Measurements from ENCODE around the gene CCL4. TPM values are rescaled to one million over a fixed set of nuclear protein-coding genes. Genes with fewer than 3 reads are reported as not detected.
"Not testable (repeated sequence)": the region's sequence is repeated elsewhere in the genome, so short reads cannot be mapped to it uniquely, and the experiment has no call there.

CCL4 gene
- total RNA-seq, 4 donors from 2014 or later = 0.29 to 0.76 (median 0.61) TPM; not detected in 1

GRCh38 chr17:36071751-36072150 is 31.9 kb upstream of the CCL4 start:
- TF ChIP-seq, protein P1, sequence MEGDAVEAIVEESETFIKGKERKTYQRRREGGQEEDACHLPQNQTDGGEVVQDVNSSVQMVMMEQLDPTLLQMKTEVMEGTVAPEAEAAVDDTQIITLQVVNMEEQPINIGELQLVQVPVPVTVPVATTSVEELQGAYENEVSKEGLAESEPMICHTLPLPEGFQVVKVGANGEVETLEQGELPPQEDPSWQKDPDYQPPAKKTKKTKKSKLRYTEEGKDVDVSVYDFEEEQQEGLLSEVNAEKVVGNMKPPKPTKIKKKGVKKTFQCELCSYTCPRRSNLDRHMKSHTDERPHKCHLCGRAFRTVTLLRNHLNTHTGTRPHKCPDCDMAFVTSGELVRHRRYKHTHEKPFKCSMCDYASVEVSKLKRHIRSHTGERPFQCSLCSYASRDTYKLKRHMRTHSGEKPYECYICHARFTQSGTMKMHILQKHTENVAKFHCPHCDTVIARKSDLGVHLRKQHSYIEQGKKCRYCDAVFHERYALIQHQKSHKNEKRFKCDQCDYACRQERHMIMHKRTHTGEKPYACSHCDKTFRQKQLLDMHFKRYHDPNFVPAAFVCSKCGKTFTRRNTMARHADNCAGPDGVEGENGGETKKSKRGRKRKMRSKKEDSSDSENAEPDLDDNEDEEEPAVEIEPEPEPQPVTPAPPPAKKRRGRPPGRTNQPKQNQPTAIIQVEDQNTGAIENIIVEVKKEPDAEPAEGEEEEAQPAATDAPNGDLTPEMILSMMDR (IDR thresholded peaks at IDR 0.05) = no peak
- no peak for TF ChIP-seq POLR2A (IDR thresholded peaks at IDR 0.05)
- intact Hi-C loops (cut with DNase I; ENCODE audit: low total_unique reads) = no loop called here
- no peak overlapping the region for H3K4me3 ChIP-seq (ENCODE audit: low read depth, poor library complexity, severe bottlenecking)
- 57 to 67% methylated on average over 2 of the region's 2 CpGs for WGBS, 2 donors
- DNase-seq (ENCODE audit: low spot score in 2 of 2) = no peak

- no peak for DNase-seq (ENCODE audit: low spot score in 2 of 2)
- intact Hi-C loops (cut with DNase I; ENCODE audit: low total_unique reads) = no loop called here
- no peak overlapping the region for H3K4me3 ChIP-seq (ENCODE audit: low read depth, poor library complexity, severe bottlenecking)
- WGBS, 2 donors = 39 to 41% methylated on average over 12 of the region's 12 CpGs
- no peak for TF ChIP-seq POLR2A (IDR thresholded peaks at IDR 0.05)
- TF ChIP-seq, protein P1 (IDR thresholded peaks at IDR 0.05) = no peak
Observed at GRCh38 chr17:36072431-36073121, 31.1 kb upstream of the CCL4 start.

DNA sequence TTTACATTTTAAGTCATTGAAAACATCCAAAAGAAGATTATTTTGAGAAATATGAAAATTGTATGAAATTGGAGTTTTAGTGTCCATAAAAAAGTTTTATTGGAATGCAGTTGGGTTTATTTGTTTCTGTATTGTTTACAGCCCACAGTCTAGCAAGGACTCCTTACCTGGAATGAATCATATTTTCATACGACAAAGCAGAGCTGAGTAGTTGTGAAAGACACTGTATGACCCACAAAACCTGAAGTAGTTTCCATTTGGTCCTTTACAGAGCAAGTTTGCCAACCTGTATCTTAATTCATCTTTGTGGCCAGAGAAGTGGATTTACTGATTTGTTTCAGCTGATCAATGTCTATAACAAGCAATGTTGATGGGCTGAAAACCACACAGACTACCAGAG is 29.3 kb upstream of the CCL4 start:
- 78 to 90% methylated on average over 1 of the region's 1 CpG for WGBS, 2 donors
- TF ChIP-seq, protein P1 (IDR thresholded peaks at IDR 0.05) = no peak
- no peak for TF ChIP-seq POLR2A (IDR thresholded peaks at IDR 0.05)
- intact Hi-C loops (cut with DNase I; ENCODE audit: low total_unique reads) = no loop called here
- no peak for DNase-seq (ENCODE audit: low spot score in 2 of 2)
- no peak overlapping the region for H3K4me3 ChIP-seq (ENCODE audit: low read depth, poor library complexity, severe bottlenecking)

GRCh38 chr17:36081681-36082471 is 21.8 kb upstream of the CCL4 start:
- WGBS, 2 donors = 79 to 84% methylated on average over 5 of the region's 5 CpGs
- H3K4me3 ChIP-seq (ENCODE audit: low read depth, poor library complexity, severe bottlenecking); DNase-seq (ENCODE audit: low spot score in 2 of 2); intact Hi-C loops (cut with DNase I; ENCODE audit: low total_unique reads): not testable (repeated sequence)

DNA sequence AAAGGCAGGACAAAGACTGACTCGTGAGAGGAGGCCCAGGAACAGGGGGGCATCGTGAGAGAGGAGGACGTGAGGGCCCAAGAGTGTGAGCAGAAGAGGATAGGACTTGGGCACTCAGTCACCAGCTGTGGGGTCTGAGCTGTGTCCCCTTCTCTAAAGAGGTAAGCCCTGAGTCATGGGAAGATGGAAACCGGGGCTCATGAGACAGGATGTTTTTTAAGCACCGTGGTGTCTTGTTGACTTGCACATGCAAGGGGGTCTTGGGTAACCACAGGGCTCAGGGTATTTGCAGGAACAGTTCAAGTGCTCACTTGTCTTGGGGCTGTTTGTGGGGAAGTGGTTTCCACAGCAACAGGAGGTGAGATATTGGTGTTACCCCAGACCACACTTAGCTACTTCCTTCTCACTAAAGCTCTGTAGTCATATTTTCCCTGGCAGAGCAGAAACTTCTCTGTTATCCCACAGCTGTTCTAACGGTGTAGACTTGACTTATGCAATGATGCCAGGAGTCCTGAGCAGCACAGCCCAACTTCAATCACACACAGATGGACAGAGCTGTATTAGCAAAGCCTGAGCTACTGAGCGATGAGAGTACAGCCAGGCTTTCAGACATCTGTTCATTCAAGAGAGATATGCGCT is 21.0 kb upstream of the CCL4 start:
- H3K4me3 ChIP-seq (ENCODE audit: low read depth, poor library complexity, severe bottlenecking); intact Hi-C loops (cut with DNase I; ENCODE audit: low total_unique reads); DNase-seq (ENCODE audit: low spot score in 2 of 2): not testable (repeated sequence)
- 56 to 64% methylated on average over 8 of the region's 8 CpGs for WGBS, 2 donors

DNA sequence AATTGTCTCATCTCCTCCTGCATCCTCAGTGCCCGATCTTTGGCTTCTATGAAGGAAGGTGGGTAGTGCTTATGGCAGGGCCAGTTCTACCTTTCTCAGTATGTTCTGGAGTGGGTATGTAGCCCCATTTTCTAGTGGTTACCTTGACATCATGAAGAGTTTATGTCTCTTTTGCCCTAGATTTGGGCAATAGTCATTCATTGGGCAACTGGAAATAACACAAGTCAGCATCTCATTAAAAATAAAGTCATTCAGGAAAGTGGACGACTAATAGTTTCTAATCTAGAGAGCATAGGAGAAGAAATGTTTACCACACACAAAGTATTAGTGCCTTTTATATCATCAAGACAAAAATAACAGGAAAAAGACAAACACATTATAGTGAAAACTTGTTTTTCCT is 19.9 kb upstream of the CCL4 start:
- intact Hi-C loops (cut with DNase I; ENCODE audit: low total_unique reads); H3K4me3 ChIP-seq (ENCODE audit: low read depth, poor library complexity, severe bottlenecking); DNase-seq (ENCODE audit: low spot score in 2 of 2): not testable (repeated sequence)
- WGBS, 2 donors = 87 to 93% methylated on average over 2 of the region's 2 CpGs

- intact Hi-C loops (cut with DNase I; ENCODE audit: low total_unique reads) = no loop called here
- WGBS, 2 donors = 41 to 43% methylated on average over 1 of the region's 1 CpG
- no peak overlapping the region for H3K4me3 ChIP-seq (ENCODE audit: low read depth, poor library complexity, severe bottlenecking)
- TF ChIP-seq POLR2A (IDR thresholded peaks at IDR 0.05) = no peak
- TF ChIP-seq, protein P1 (IDR thresholded peaks at IDR 0.05) = no peak
- DNase-seq (ENCODE audit: low spot score in 2 of 2) = no peak
Observed at GRCh38 chr17:36085765-36086164, 17.9 kb upstream of the CCL4 start.
